ENCODE data around the gene NAV3. TPM values are rescaled to one million over a fixed set of nuclear protein-coding genes. Genes with fewer than 3 reads are reported as not detected.
A peak's percentile ranks its signal among the peaks of the same experiment; 100 is the strongest.

NAV3 gene, protein sequence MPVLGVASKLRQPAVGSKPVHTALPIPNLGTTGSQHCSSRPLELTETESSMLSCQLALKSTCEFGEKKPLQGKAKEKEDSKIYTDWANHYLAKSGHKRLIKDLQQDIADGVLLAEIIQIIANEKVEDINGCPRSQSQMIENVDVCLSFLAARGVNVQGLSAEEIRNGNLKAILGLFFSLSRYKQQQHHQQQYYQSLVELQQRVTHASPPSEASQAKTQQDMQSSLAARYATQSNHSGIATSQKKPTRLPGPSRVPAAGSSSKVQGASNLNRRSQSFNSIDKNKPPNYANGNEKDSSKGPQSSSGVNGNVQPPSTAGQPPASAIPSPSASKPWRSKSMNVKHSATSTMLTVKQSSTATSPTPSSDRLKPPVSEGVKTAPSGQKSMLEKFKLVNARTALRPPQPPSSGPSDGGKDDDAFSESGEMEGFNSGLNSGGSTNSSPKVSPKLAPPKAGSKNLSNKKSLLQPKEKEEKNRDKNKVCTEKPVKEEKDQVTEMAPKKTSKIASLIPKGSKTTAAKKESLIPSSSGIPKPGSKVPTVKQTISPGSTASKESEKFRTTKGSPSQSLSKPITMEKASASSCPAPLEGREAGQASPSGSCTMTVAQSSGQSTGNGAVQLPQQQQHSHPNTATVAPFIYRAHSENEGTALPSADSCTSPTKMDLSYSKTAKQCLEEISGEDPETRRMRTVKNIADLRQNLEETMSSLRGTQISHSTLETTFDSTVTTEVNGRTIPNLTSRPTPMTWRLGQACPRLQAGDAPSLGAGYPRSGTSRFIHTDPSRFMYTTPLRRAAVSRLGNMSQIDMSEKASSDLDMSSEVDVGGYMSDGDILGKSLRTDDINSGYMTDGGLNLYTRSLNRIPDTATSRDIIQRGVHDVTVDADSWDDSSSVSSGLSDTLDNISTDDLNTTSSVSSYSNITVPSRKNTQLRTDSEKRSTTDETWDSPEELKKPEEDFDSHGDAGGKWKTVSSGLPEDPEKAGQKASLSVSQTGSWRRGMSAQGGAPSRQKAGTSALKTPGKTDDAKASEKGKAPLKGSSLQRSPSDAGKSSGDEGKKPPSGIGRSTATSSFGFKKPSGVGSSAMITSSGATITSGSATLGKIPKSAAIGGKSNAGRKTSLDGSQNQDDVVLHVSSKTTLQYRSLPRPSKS (N-terminal part only)
- total RNA-seq, result 10 to 100 TPM in 1 of 2 donors, 1 to 10 TPM in 1; 9.0 to 12.6 TPM

DNA sequence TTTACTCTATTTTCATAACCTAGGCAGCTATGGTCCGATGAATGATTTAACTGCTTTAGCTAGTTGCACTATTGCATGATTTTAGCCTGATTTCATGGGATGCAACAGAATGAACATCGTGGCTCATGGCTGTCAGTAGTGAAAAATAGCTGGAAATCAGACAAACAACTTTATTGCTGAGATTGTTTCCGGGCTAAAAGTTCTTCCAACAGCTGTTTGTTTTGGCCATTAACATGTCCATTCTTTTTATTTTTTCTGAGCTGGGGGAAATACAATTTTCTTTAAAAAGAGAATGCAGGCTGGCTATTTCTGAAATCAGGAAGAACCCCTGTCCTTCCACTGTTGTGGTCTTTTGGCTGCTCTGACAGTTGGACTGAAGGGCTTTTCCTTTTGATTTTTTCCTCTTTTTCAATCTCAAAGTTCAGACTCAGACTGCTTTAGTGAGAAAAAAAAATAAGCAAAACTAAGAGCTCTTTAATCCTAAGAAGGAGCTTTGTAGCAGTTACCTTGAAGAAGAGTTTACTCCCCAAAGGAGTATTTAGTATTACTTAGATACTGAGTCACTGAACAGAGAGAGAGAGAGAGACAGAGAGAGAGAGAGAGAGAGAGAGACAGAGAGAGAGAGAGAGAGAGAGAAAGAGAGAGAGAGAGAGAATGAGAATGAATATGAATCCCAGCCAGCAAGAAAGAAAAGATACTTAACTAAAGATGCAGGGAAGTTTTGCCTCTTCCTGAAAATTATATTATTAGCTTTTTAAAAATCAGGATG is at the start of gene NAV3:
Gene NAV3, plus strand, starts transcription at position 312 of the 769 bp plus-strand sequence. CDS start 568 bp downstream, outside the sequence.
- H3K4me1 ChIP-seq (replicated peaks), result no peaks in the 10 kb centered on the region
- TF ChIP-seq, protein P1, sequence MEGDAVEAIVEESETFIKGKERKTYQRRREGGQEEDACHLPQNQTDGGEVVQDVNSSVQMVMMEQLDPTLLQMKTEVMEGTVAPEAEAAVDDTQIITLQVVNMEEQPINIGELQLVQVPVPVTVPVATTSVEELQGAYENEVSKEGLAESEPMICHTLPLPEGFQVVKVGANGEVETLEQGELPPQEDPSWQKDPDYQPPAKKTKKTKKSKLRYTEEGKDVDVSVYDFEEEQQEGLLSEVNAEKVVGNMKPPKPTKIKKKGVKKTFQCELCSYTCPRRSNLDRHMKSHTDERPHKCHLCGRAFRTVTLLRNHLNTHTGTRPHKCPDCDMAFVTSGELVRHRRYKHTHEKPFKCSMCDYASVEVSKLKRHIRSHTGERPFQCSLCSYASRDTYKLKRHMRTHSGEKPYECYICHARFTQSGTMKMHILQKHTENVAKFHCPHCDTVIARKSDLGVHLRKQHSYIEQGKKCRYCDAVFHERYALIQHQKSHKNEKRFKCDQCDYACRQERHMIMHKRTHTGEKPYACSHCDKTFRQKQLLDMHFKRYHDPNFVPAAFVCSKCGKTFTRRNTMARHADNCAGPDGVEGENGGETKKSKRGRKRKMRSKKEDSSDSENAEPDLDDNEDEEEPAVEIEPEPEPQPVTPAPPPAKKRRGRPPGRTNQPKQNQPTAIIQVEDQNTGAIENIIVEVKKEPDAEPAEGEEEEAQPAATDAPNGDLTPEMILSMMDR (IDR thresholded peaks at IDR 0.05), result peak in 1 of 4 experiments; percentile 27
- TF ChIP-seq POLR2A (IDR thresholded peaks at IDR 0.05) (no peak), POLR2AphosphoS5 (IDR thresholded peaks at IDR 0.05) (no peak)
- intact Hi-C loops (cut with DNase I), result no loop called here
- DNase-seq (ENCODE audit: low spot score), result no peak
- WGBS, result 4% methylated on average over 3 of the region's 3 CpGs
- peak within 1 kb of the TSS in 1 of 2 donors; percentile 14 for H3K27ac ChIP-seq
- no peaks in the 10 kb centered on the region for H3K27me3 ChIP-seq (replicated peaks; ENCODE audit: insufficient read depth)
- H3K36me3 ChIP-seq, result no peaks in the 10 kb centered on the region
- H3K4me3 ChIP-seq, result peak within 1 kb of the TSS in 1 of 2 donors; percentile 6
- H3K9me3 ChIP-seq, result no peaks in the 10 kb centered on the region

DNA sequence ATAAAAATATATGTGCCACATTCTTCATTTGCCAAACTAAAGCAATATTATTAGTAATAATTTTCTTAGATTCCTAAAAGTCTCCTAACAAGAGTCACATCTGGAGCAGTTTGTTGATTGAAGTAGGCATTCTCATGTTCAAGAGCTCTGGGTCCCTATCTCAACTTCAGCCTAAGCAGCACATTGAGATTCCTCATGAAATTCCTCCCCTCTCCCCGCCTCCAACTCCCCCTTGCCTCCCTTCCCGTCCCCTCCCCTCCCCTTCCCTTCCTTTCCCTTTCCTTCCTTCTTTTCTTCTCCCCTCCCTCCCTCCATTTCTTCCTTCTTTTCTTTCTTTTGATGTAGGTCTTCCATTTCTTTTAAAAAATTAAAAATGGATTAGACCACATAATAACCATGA is 48.7 kb upstream of the NAV3 start:
- 47% methylated on average over 2 of the region's 2 CpGs for WGBS
- Histone ChIP-seq H3K27ac (no peak overlapping the region), H3K4me3 (no peak overlapping the region), H3K9me3 (no peaks in the 10 kb centered on the region), H3K36me3 (no peaks in the 10 kb centered on the region), H3K27me3 (replicated peaks; ENCODE audit: insufficient read depth) (no peaks in the 10 kb centered on the region), H3K4me1 (replicated peaks) (no peaks in the 10 kb centered on the region)
- intact Hi-C loops (cut with DNase I), result no loop called here
- no peak for DNase-seq (ENCODE audit: low spot score)
- TF ChIP-seq POLR2A (IDR thresholded peaks at IDR 0.05), result no peak
- TF ChIP-seq, protein P1 (IDR thresholded peaks at IDR 0.05), result no peak
- TF ChIP-seq POLR2AphosphoS5 (IDR thresholded peaks at IDR 0.05), result no peak

DNA sequence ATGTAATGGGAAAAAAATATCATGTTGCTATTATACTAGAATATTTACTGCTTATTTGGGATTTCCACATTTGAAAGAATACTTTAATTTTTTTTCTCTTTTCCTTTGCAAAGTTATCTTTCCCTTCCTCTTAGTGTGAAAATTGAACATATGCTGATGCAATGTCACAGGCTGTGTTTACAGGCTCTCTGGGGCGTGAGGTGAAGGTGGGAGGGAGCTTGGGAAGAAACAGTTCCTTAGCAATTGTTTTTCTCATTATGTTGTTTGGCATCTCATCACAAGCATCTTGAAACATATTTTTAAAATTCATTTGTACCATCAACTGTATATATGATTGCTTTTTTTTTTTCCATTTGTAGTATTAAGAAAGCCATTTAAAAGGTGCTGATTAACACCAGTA is 47.9 kb upstream of the NAV3 start:
- no peak for TF ChIP-seq POLR2A (IDR thresholded peaks at IDR 0.05)
- TF ChIP-seq, protein P1 (IDR thresholded peaks at IDR 0.05), result no peak
- TF ChIP-seq POLR2AphosphoS5 (IDR thresholded peaks at IDR 0.05), result no peak
- H3K27me3 ChIP-seq (replicated peaks; ENCODE audit: insufficient read depth), result no peaks in the 10 kb centered on the region
- no peak for DNase-seq (ENCODE audit: low spot score)
- no peaks in the 10 kb centered on the region for H3K36me3 ChIP-seq
- H3K27ac ChIP-seq, result no peak overlapping the region
- no peak overlapping the region for H3K4me3 ChIP-seq
- no peaks in the 10 kb centered on the region for H3K9me3 ChIP-seq
- WGBS, result 86% methylated on average over 1 of the region's 1 CpG
- intact Hi-C loops (cut with DNase I), result no loop called here
- H3K4me1 ChIP-seq (replicated peaks), result no peaks in the 10 kb centered on the region

DNA sequence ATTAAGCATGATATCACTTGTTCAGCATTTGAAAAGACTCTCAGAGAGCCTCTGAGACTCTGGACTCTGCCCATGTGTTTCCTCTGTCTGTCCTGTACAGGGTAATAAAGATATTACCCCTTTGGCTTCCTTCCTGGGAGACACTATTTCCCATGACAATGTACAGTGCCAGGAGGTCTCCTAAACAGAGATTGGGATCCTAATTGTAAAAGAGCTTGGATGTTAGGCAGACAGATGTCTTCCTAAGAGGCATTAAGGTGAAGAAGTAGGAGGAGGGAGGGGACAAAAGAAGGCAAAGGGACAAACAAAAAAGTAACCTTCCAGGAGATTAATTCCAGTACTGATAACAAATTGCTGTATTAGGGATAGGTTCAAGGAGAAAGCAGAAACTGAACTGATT is 45.5 kb upstream of the NAV3 start:
- TF ChIP-seq POLR2A (IDR thresholded peaks at IDR 0.05) (no peak), POLR2AphosphoS5 (IDR thresholded peaks at IDR 0.05) (no peak)
- TF ChIP-seq, protein P1 (IDR thresholded peaks at IDR 0.05), result no peak

More for the DNA sequence above, 45.5 kb upstream of the NAV3 start:
- intact Hi-C loops (cut with DNase I), result no loop called here
- Histone ChIP-seq H3K36me3 (no peaks in the 10 kb centered on the region), H3K27me3 (replicated peaks; ENCODE audit: insufficient read depth) (no peaks in the 10 kb centered on the region), H3K27ac (no peak overlapping the region), H3K4me1 (replicated peaks) (no peaks in the 10 kb centered on the region), H3K9me3 (no peaks in the 10 kb centered on the region), H3K4me3 (no peak overlapping the region)
- DNase-seq (ENCODE audit: low spot score), result no peak

Data from prostate gland (tissue), 2 donors.